Muscle layer of duodenum (tissue), 2 donors: ENCODE results near the gene ZBTB8A.

Source experiments
- H3K27ac ChIP-seq: one replicate; pipeline ENCODE4 v1.7.0; 2013; ENCODE audit warnings: mild to moderate bottlenecking, low read length
- H3K27me3 ChIP-seq: one replicate; pipeline ENCODE4 v1.7.0; 2013; ENCODE audit warnings: low read depth, mild to moderate bottlenecking, control low read depth, low read length
- H3K36me3 ChIP-seq, 2 donors: one replicate each; pipeline ENCODE4 v1.7.0; 2013; ENCODE audit warnings: low read length in 2 of 2, control low read depth in 1 of 2, mild to moderate bottlenecking in 1 of 2; ENCODE audit not compliant: insufficient read depth in 2 of 2, control insufficient read depth in 1 of 2
- H3K4me1 ChIP-seq, 2 donors: one replicate each; pipeline ENCODE4 v1.7.0; 2013; ENCODE audit warnings: low read length in 2 of 2, mild to moderate bottlenecking in 2 of 2, control low read depth in 1 of 2, moderate library complexity in 1 of 2; ENCODE audit not compliant: insufficient read depth in 2 of 2, control insufficient read depth in 1 of 2
- H3K4me3 ChIP-seq, 2 donors: one replicate each; pipeline ENCODE4 v1.7.0; 2013; ENCODE audit warnings: low read length in 2 of 2, low read depth in 1 of 2, mild to moderate bottlenecking in 1 of 2
- H3K9me3 ChIP-seq, 2 donors: one replicate each; pipeline ENCODE4 v1.7.0; 2013; ENCODE audit warnings: low read length in 2 of 2, control low read depth in 1 of 2, mild to moderate bottlenecking in 1 of 2; ENCODE audit not compliant: control insufficient read depth in 1 of 2
- donor health status: healthy.

The ZBTB8A gene

GRCh38 chr1:32600034-32600433, 60.8 kb downstream of the ZBTB8A start:
- Histone ChIP-seq H3K27me3 (no peaks in the 10 kb centered on the region), H3K27ac (no peak overlapping the region), H3K4me1 (no peaks in the 10 kb centered on the region), H3K4me3 (no peak overlapping the region), H3K9me3 (no peaks in the 10 kb centered on the region), H3K36me3 (peaks cover 10 to 16% of the 10 kb centered on the region in 2 donors)

GRCh38 chr1:32605711-32606424, 66.6 kb downstream of the ZBTB8A start:
- Histone ChIP-seq H3K36me3 (peaks cover 0 to 4% of the 10 kb centered on the region in 2 donors), H3K4me3 (no peak overlapping the region), H3K27ac (no peak overlapping the region), H3K27me3 (no peaks in the 10 kb centered on the region), H3K4me1 (no peaks in the 10 kb centered on the region), H3K9me3 (no peaks in the 10 kb centered on the region)

GRCh38 chr1:32606565-32607371, 67.5 kb downstream of the ZBTB8A start:
- H3K27me3 ChIP-seq, result no peaks in the 10 kb centered on the region
- H3K4me1 ChIP-seq, result no peaks in the 10 kb centered on the region
- H3K36me3 ChIP-seq, result peaks cover 0 to 4% of the 10 kb centered on the region in 2 donors
- no peaks in the 10 kb centered on the region for H3K9me3 ChIP-seq
- H3K27ac ChIP-seq, result no peak overlapping the region
- no peak overlapping the region for H3K4me3 ChIP-seq

DNA sequence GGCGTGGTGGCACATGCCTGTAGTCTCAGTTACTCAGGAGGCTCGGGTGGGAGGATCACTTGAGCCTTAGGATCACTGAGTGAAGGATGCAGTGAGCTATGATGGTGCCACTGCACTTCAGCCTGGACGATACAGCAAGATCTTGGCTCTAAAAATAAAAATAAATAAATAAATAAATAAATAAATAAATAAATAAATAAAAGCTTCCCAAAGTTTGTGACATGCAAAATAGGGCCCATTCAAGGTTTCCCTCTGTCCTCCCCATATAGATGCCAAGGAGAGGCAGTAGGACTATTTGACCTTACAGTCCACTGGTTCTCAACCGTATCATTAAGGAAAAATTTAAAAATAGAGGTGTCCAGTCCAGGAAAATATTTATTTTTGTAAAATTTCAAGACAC, 70.0 kb downstream of the ZBTB8A start:
- no peaks in the 10 kb centered on the region for H3K9me3 ChIP-seq
- H3K36me3 ChIP-seq, result peaks cover 0 to 4% of the 10 kb centered on the region in 2 donors
- H3K27me3 ChIP-seq, result no peaks in the 10 kb centered on the region
- H3K27ac ChIP-seq, result no peak overlapping the region
- H3K4me1 ChIP-seq, result no peaks in the 10 kb centered on the region
- H3K4me3 ChIP-seq, result no peak overlapping the region

DNA sequence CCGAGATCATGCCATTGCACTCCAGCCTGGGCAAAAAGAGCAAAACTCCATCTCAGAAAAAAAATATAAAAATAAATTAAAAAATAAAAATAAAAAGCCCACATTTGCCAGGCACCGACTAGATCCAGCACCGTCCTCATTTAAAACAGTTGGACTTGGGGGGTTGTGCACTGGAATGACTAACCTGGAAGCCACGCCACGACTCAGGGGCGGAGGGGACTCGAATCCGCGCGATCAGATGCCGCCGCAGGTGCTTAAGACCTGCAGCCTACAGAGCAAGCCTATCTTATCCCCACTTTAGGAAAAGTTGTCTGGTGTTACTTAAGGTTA, 72.6 kb downstream of the ZBTB8A start:
- Histone ChIP-seq H3K27ac (no peak overlapping the region), H3K36me3 (peaks cover 0 to 4% of the 10 kb centered on the region in 2 donors), H3K4me1 (no peaks in the 10 kb centered on the region)

GRCh38 chr1:32612189-32612881, 73.1 kb downstream of the ZBTB8A start:
- Histone ChIP-seq H3K27ac (no peak overlapping the region), H3K4me3 (peak overlapping the region; percentile 62 to 63), H3K27me3 (no peaks in the 10 kb centered on the region), H3K9me3 (no peaks in the 10 kb centered on the region), H3K4me1 (no peaks in the 10 kb centered on the region), H3K36me3 (no peaks in the 10 kb centered on the region)

More for the DNA sequence above, 72.6 kb downstream of the ZBTB8A start:
- Histone ChIP-seq H3K9me3 (no peaks in the 10 kb centered on the region), H3K4me3 (peak overlapping the region; percentile 62 to 63), H3K27me3 (no peaks in the 10 kb centered on the region)

- H3K36me3 ChIP-seq, result no peaks in the 10 kb centered on the region
- no peak overlapping the region for H3K27ac ChIP-seq
- H3K4me1 ChIP-seq, result no peaks in the 10 kb centered on the region
- no peaks in the 10 kb centered on the region for H3K27me3 ChIP-seq
- no peak overlapping the region for H3K4me3 ChIP-seq
- no peaks in the 10 kb centered on the region for H3K9me3 ChIP-seq
Observed at GRCh38 chr1:32613472-32613871, 74.2 kb downstream of the ZBTB8A start.

DNA sequence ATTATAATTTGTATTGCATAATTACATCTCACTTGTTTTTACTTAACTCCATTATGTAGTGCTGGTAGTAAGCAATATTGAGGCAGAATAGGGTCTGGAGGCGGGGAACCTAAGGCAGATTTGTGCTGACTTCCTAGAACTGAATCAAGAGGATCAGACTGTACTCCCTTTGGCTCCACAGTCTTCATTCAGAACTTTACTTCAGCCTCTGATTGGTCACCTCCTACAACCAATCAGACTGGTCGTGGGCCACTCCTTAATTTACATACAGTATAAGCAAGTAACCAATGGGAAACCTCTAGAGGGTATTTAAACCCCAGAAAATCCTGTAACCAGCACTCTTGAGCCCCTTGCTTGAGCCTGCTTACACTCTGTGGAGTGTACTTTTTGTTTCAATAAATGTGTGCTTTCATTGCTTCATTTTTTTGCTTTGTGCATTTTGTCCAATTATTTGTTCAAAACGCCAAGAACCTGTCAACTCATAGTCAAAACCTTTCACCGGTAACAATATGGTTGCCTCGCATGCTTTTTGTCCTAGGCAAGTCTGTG, 79.5 kb downstream of the ZBTB8A start:
- no peak overlapping the region for H3K4me3 ChIP-seq
- H3K36me3 ChIP-seq, result peaks cover 0 to 3% of the 10 kb centered on the region in 2 donors
- H3K4me1 ChIP-seq, result no peaks in the 10 kb centered on the region
- no peaks in the 10 kb centered on the region for H3K27me3 ChIP-seq
- H3K27ac ChIP-seq, result no peak overlapping the region
- no peaks in the 10 kb centered on the region for H3K9me3 ChIP-seq

GRCh38 chr1:32619701-32620485, 80.7 kb downstream of the ZBTB8A start:
- no peaks in the 10 kb centered on the region for H3K4me1 ChIP-seq
- no peaks in the 10 kb centered on the region for H3K27me3 ChIP-seq
- H3K36me3 ChIP-seq, result peaks cover 0 to 3% of the 10 kb centered on the region in 2 donors
- no peak overlapping the region for H3K27ac ChIP-seq
- H3K4me3 ChIP-seq, result no peak overlapping the region
- no peaks in the 10 kb centered on the region for H3K9me3 ChIP-seq

DNA sequence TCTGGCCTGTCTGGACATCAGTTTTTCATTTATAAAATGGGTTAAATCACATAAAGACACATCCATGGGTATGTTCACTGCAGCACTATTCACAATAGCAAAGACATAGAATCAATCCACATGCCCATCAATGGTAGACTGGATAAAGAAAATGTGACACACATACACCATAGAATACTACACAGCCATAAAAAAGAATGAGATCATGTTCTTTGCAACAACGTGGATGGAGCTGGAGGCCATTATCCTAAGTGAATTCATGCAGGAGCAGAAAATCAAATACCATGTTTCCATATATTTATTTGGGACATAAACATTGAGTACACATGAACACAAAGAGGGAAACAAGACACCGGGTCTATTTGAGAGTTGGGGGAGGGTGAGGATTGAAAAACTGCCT, 83.0 kb downstream of the ZBTB8A start:
- Histone ChIP-seq H3K4me3 (no peak overlapping the region), H3K36me3 (peaks cover 3% of the 10 kb centered on the region in 2 donors), H3K27ac (no peak overlapping the region), H3K27me3 (no peaks in the 10 kb centered on the region), H3K4me1 (no peaks in the 10 kb centered on the region), H3K9me3 (no peaks in the 10 kb centered on the region)
